Body of pancreas (tissue), 4 donors: ENCODE data around the gene SLC36A3. TPM values are rescaled to one million over a fixed set of nuclear protein-coding genes. Genes with fewer than 3 reads are reported as not detected.

Experiments
- ATAC-seq: fragments of 150-250 bp; one replicate; pipeline ENCODE4 v1.9.1; 2016
- DNase-seq, 4 donors: peaks; one replicate each; pipeline ENCODE4 v3.0.0-alpha.2; 2019
- H3K27ac ChIP-seq, 4 donors: fragments of 200-600 bp; sonication (generic); 1 replicate in 3 of 4; 2 replicates in 1 of 4; pipeline versions ENCODE4 v1.5.1 to v1.6.1; 2016 to 2019; ENCODE audit warnings: mild to moderate bottlenecking in 1 of 4, mixed read lengths in 1 of 4, moderate library complexity in 1 of 4
- H3K27me3 ChIP-seq, 2 donors: fragments of 200-600 bp; sonication (generic); one replicate each; pipeline ENCODE4 v1.6.0; 2016; ENCODE audit warnings: mild to moderate bottlenecking in 1 of 2
- H3K36me3 ChIP-seq, 2 donors: fragments of 200-600 bp; sonication (generic); replicated peaks in 1 of 2; 2 replicates each; pipeline ENCODE4 v1.5.1; 2016; ENCODE audit warnings: low read depth in 2 of 2; ENCODE audit not compliant: insufficient read depth in 1 of 2
- H3K4me1 ChIP-seq: fragments of 200-600 bp; sonication (generic); one replicate; pipeline ENCODE4 v1.6.0; 2016
- H3K4me3 ChIP-seq, 2 donors: fragments of 200-600 bp; sonication (generic); 1 replicate in 1 of 2; 2 replicates in 1 of 2; pipeline ENCODE4 v1.5.1; 2016 to 2019
- H3K9me3 ChIP-seq, 3 donors: fragments of 200-600 bp; sonication (generic); 1 replicate in 2 of 3; 2 replicates in 1 of 3; pipeline ENCODE4 v1.5.1; 2016
- CTCF ChIP-seq, 7 experiments: fragments of 450-650 bp in 4 of 7; fragments of 200-600 bp in 3 of 7; sonication (generic) in 3 of 7; IDR thresholded peaks; one replicate each; pipeline ENCODE4 v1.5.1; 2016 to 2019; ENCODE audit warnings: antibody characterized with exemption in 7 of 7
- POLR2A ChIP-seq, 3 donors: fragments of 450-650 bp; IDR thresholded peaks; one replicate each; pipeline ENCODE4 v1.6.1; 2016; ENCODE audit warnings: antibody characterized with exemption in 3 of 3, mild to moderate bottlenecking in 2 of 3
- WGBS, 2 donors: methylation state at CpG; one replicate each; pipeline ENCODE4 v1.1.5; 2017; 5-methylcytosine and 5-hydroxymethylcytosine counted together
- intact Hi-C: fragments of 100-400 bp; cut with DNase I; formaldehyde crosslinking; loops from one replicate; pipeline ENCODE4 v1.15.1; 2023
- total RNA-seq, 2 donors: library from RNA; depleted of rRNA; stranded (reverse); fragments of >200 nt; gene quantifications; one replicate each; pipeline ENCODE4 v1.1.0, GENCODE V29; 2016

The SLC36A3 gene
- total RNA-seq, 2 donors from 2014 or later: not detected

GRCh38 chr5:151298063-151298855 lies 5.3 kb downstream of the SLC36A3 start:
- Histone ChIP-seq H3K36me3 (no peaks in the 10 kb centered on the region), H3K9me3 (no peaks in the 10 kb centered on the region), H3K4me1 (no peaks in the 10 kb centered on the region), H3K4me3 (no peak overlapping the region), H3K27ac (no peak overlapping the region), H3K27me3 (no peaks in the 10 kb centered on the region)
- intact Hi-C loops: no loop called here
- WGBS, 2 donors: 48 to 49% methylated on average over 5 to 6 of the region's 6 CpGs
- peak in 3 of 4 donors; percentile 22 to 52 (median 47) for DNase-seq
- TF ChIP-seq POLR2A (IDR thresholded peaks at IDR 0.05) (no peak), CTCF (IDR thresholded peaks at IDR 0.05) (peak in 5 of 7 experiments; percentile 13 to 65 (median 49))
- ATAC-seq: peak; percentile 35

GRCh38 chr5:151296974-151297373 lies 6.6 kb downstream of the SLC36A3 start:
- no peak for DNase-seq
- no peak for ATAC-seq
- intact Hi-C loops: no loop called here
- 44 to 61% methylated on average over 2 of the region's 2 CpGs for WGBS, 2 donors
- H3K9me3 ChIP-seq: no peaks in the 10 kb centered on the region
- no peaks in the 10 kb centered on the region for H3K36me3 ChIP-seq
- no peak overlapping the region for H3K27ac ChIP-seq
- H3K4me1 ChIP-seq: no peaks in the 10 kb centered on the region
- TF ChIP-seq CTCF (IDR thresholded peaks at IDR 0.05) (no peak), POLR2A (IDR thresholded peaks at IDR 0.05) (no peak)
- no peak overlapping the region for H3K4me3 ChIP-seq
- H3K27me3 ChIP-seq: no peaks in the 10 kb centered on the region

GRCh38 chr5:151296478-151296830 lies 7.1 kb downstream of the SLC36A3 start:
- ATAC-seq (no peak), DNase-seq (no peak)
- H3K27me3 ChIP-seq: no peaks in the 10 kb centered on the region
- no peak for TF ChIP-seq POLR2A (IDR thresholded peaks at IDR 0.05)
- no peak for TF ChIP-seq CTCF (IDR thresholded peaks at IDR 0.05)
- no peaks in the 10 kb centered on the region for H3K9me3 ChIP-seq
- H3K27ac ChIP-seq: no peak overlapping the region
- H3K4me1 ChIP-seq: no peaks in the 10 kb centered on the region
- WGBS, 2 donors: 43 to 75% methylated on average over 1 of the region's 1 CpG
- no peaks in the 10 kb centered on the region for H3K36me3 ChIP-seq
- intact Hi-C loops: no loop called here
- H3K4me3 ChIP-seq: no peak overlapping the region

GRCh38 chr5:151295791-151296477 lies 7.6 kb downstream of the SLC36A3 start:
- Histone ChIP-seq H3K36me3 (no peaks in the 10 kb centered on the region), H3K4me3 (no peak overlapping the region), H3K9me3 (no peaks in the 10 kb centered on the region), H3K27ac (no peak overlapping the region), H3K4me1 (no peaks in the 10 kb centered on the region), H3K27me3 (no peaks in the 10 kb centered on the region)
- no peak for TF ChIP-seq POLR2A (IDR thresholded peaks at IDR 0.05)
- TF ChIP-seq CTCF (IDR thresholded peaks at IDR 0.05): no peak
- intact Hi-C loops: no loop called here
- ATAC-seq: no peak
- WGBS, 2 donors: 61 to 62% methylated on average over 6 to 7 of the region's 7 CpGs
- DNase-seq: no peak
